Ovary (tissue), 3 donors: ENCODE results near the gene ZNF609.

ENCODE experiments used
- EP300 ChIP-seq: sonication (generic); formaldehyde crosslinking; IDR thresholded peaks from one replicate; pipeline ENCODE4 v1.6.1; 2017; ENCODE audit warnings: antibody characterized with exemption
- POLR2A ChIP-seq: fragments of 450-650 bp; IDR thresholded peaks from one replicate; pipeline ENCODE4 v1.6.1; 2017; ENCODE audit warnings: antibody characterized with exemption, mild to moderate bottlenecking, moderate library complexity
- TF ChIP-seq, protein P1 (sequence below), 3 donors: fragments of 450-650 bp in 2 of 3; fragments of 200-600 bp in 1 of 3; IDR thresholded peaks; one replicate each; pipeline versions ENCODE4 v1.5.1 to v1.8.0; 2016 to 2022; ENCODE audit warnings: antibody characterized with exemption in 3 of 3, mild to moderate bottlenecking in 1 of 3
- donor health status: DM: no; HTN: no; CAD: no.

GRCh38 chr15:64502151-64502550 lies 41.8 kb downstream of the ZNF609 start:
- TF ChIP-seq, protein P1, sequence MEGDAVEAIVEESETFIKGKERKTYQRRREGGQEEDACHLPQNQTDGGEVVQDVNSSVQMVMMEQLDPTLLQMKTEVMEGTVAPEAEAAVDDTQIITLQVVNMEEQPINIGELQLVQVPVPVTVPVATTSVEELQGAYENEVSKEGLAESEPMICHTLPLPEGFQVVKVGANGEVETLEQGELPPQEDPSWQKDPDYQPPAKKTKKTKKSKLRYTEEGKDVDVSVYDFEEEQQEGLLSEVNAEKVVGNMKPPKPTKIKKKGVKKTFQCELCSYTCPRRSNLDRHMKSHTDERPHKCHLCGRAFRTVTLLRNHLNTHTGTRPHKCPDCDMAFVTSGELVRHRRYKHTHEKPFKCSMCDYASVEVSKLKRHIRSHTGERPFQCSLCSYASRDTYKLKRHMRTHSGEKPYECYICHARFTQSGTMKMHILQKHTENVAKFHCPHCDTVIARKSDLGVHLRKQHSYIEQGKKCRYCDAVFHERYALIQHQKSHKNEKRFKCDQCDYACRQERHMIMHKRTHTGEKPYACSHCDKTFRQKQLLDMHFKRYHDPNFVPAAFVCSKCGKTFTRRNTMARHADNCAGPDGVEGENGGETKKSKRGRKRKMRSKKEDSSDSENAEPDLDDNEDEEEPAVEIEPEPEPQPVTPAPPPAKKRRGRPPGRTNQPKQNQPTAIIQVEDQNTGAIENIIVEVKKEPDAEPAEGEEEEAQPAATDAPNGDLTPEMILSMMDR (IDR thresholded peaks at IDR 0.05): no peak
- TF ChIP-seq POLR2A (no peak), EP300 (no peak)
